ENCODE data around the gene RPS6KC1.

DNA sequence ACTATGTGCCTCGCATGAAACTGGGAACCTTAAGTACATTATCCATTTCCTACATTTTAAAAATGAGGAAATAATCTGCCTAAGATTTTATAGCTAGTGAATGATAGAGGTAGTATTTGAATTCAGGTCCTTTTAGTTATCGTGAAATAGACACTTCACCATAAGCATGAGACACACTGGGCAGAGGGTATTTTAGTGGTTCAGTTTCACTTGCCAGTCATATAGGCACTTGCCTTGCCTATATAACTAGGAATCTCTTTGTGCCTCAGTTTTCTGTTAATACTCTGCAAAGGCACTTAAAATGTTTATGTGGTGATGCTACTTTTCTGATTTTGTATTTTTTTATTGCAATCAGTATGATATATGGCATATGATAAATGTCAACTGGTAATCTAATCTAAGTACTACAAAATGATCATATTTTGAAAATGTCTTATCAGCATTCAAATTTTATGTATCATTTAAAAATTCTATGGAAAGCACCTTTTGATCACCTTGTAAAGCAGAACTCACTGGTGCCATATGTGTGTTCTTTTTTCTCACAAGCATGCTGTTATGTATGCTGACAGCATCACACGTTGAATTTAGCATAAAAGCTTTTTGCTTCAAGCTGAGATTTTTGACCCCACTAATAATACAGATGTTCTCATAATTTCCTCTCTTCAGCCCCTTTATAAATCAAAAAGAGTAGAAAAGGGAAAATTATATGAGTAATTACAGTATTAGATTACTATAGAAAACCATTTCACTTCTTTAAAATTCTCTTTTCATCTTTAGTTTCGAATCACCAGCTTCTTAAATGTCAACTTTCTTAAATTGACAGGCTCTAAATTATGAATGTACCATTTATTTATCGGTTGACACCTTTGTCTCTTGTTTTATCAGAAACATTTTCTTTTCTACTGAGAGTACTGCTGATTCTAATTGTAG is 52.6 kb downstream of the RPS6KC1 start:
- no peak for TF ChIP-seq EZH2 (IDR thresholded peaks at IDR 0.05)
- no peak for TF ChIP-seq POLR2AphosphoS5 (IDR thresholded peaks at IDR 0.05; ENCODE audit: borderline replicate concordance, low read depth, low read length)

Data from SK-N-MC (cell line).